IMR-90 (cell line): ENCODE data around the gene CDC42EP3. TPM values are rescaled to one million over a fixed set of nuclear protein-coding genes. Genes with fewer than 3 reads are reported as not detected.

Experiments used
- ATAC-seq: fragments of 200-7000 bp; cut with Tn5 transposase; 2 replicates; pipeline ENCODE4 v1.9.1; 2020; ENCODE audit warnings: low read depth, mild to moderate bottlenecking, moderate library complexity
- BruUV-seq: library from RNA; stranded (reverse); fragments of 400-500 nt; replicated peaks from 2 replicates; lab custom pipeline; 2021; lab: Mats Ljungman, UMichigan
- CTCF ChIA-PET: fragments of 300-600 bp; formaldehyde crosslinking; extraction: SDS; loops from one replicate; lab custom pipeline; 2021; ENCODE audit warnings: antibody characterized with exemption; lab: Yijun Ruan, JAX
- POLR2A ChIA-PET: fragments of 300-600 bp; sonication (Branson Sonifier 250); formaldehyde crosslinking; loops from one replicate; lab custom pipeline; 2022; ENCODE audit warnings: antibody characterized with exemption; ENCODE audit not compliant: unreplicated experiment; lab: Charles Lee
- DNase-seq: peaks from one replicate; pipeline ENCODE4 v3.0.0; 2013
- H2AFZ ChIP-seq: replicated peaks from 2 replicates; pipeline ENCODE3; 2013; ENCODE audit warnings: low read length, mild to moderate bottlenecking; ENCODE audit not compliant: poor library complexity
- H2AK5ac ChIP-seq: 2 replicates; pipeline ENCODE4 v1.6.1; 2013; ENCODE audit warnings: low read depth, low read length, inconsistent platforms
- H2AK9ac ChIP-seq: replicated peaks from 2 replicates; pipeline ENCODE3; 2013; ENCODE audit warnings: mild to moderate bottlenecking, low read depth, low read length, moderate library complexity; ENCODE audit not compliant: poor library complexity
- H2BK120ac ChIP-seq: 2 replicates; pipeline ENCODE4 v1.6.1; 2013; ENCODE audit warnings: low read depth, low read length, inconsistent platforms
- H2BK15ac ChIP-seq: 3 replicates; pipeline ENCODE4 v1.6.1; 2013; ENCODE audit warnings: low read depth, low read length, inconsistent platforms
- H2BK20ac ChIP-seq: 2 replicates; pipeline ENCODE4 v1.6.1; 2013; ENCODE audit warnings: low read depth, mild to moderate bottlenecking, inconsistent platforms, low read length, moderate library complexity
- H2BK5ac ChIP-seq: 2 replicates; pipeline ENCODE4 v1.6.1; 2013; ENCODE audit warnings: mild to moderate bottlenecking, low read depth, low read length, inconsistent platforms; ENCODE audit not compliant: poor library complexity, severe bottlenecking
- H3K14ac ChIP-seq: replicated peaks from 2 replicates; pipeline ENCODE4 v1.6.1; 2013; ENCODE audit warnings: low read depth, low read length, inconsistent platforms
- H3K18ac ChIP-seq: 2 replicates; pipeline ENCODE4 v1.6.1; 2013; ENCODE audit warnings: low read depth, low read length, control low read depth
- H3K23ac ChIP-seq: 2 replicates; pipeline ENCODE4 v1.6.1; 2013; ENCODE audit warnings: low read depth, low read length, inconsistent platforms
- H3K27ac ChIP-seq: 2 replicates; pipeline ENCODE4 v1.5.1; 2013; ENCODE audit warnings: mild to moderate bottlenecking, control low read depth, low read length; ENCODE audit not compliant: insufficient read depth
- H3K27me3 ChIP-seq: 2 replicates; pipeline ENCODE4 v1.6.1; 2013; ENCODE audit warnings: low read length; ENCODE audit not compliant: control insufficient read depth, insufficient read depth
- H3K36me3 ChIP-seq: 2 replicates; pipeline ENCODE4 v1.6.1; 2013; ENCODE audit warnings: low read length, mixed read lengths; ENCODE audit not compliant: control insufficient read depth, insufficient read depth
- H3K4ac ChIP-seq: 2 replicates; pipeline ENCODE4 v1.6.1; 2013; ENCODE audit warnings: low read depth, low read length, inconsistent platforms
- H3K4me1 ChIP-seq: 2 replicates; pipeline ENCODE4 v1.6.1; 2013; ENCODE audit warnings: low read length, mixed read lengths; ENCODE audit not compliant: control insufficient read depth, insufficient read depth
- H3K4me2 ChIP-seq: 2 replicates; pipeline ENCODE4 v1.6.1; 2013; ENCODE audit warnings: low read depth, mild to moderate bottlenecking, control low read depth, low read length, moderate library complexity
- H3K4me3 ChIP-seq: 2 replicates; pipeline ENCODE4 v1.5.1; 2013; ENCODE audit warnings: low read depth, mild to moderate bottlenecking, control low read depth, low read length, moderate library complexity; ENCODE audit not compliant: insufficient read depth
- H3K56ac ChIP-seq: 2 replicates; pipeline ENCODE4 v1.6.1; 2013; ENCODE audit warnings: low read length, inconsistent platforms; ENCODE audit not compliant: insufficient read depth; ENCODE audit errors: extremely low read depth
- H3K79me1 ChIP-seq, 2 experiments: 2 replicates each; pipeline ENCODE4 v1.6.1; 2013; ENCODE audit warnings: low read length in 2 of 2, inconsistent platforms in 1 of 2, low read depth in 1 of 2
- H3K9ac ChIP-seq: 2 replicates; pipeline ENCODE4 v1.6.1; 2013; ENCODE audit warnings: low read depth, low read length, control low read depth
- H3K9me1 ChIP-seq: 2 replicates; pipeline ENCODE4 v1.6.1; 2013; ENCODE audit warnings: low read length, inconsistent platforms; ENCODE audit not compliant: insufficient read depth
- H3K9me3 ChIP-seq: 2 replicates; pipeline ENCODE4 v1.6.1; 2013; ENCODE audit warnings: low read length; ENCODE audit not compliant: control insufficient read depth, insufficient read depth
- H4K20me1 ChIP-seq: 2 replicates; pipeline ENCODE4 v1.6.1; 2013; ENCODE audit warnings: low read length, inconsistent platforms; ENCODE audit not compliant: insufficient read depth
- H4K5ac ChIP-seq: 2 replicates; pipeline ENCODE4 v1.6.1; 2013; ENCODE audit warnings: mild to moderate bottlenecking, low read depth, low read length, control low read depth
- H4K8ac ChIP-seq, 2 experiments: 2 replicates each; pipeline ENCODE4 v1.6.1; 2013; ENCODE audit warnings: low read depth in 2 of 2, low read length in 2 of 2, control low read depth in 1 of 2, inconsistent platforms in 1 of 2
- H4K91ac ChIP-seq: 2 replicates; pipeline ENCODE4 v1.6.1; 2013; ENCODE audit warnings: low read depth, low read length, inconsistent platforms; ENCODE audit not compliant: insufficient read depth
- BHLHE40 ChIP-seq: fragments of 150-350 bp; IDR thresholded peaks from 2 replicates; pipeline ENCODE4 v1.6.1; 2016; ENCODE audit warnings: mild to moderate bottlenecking, low read depth, low read length
- CEBPB ChIP-seq: IDR thresholded peaks from 2 replicates; pipeline ENCODE4 v1.6.1; 2012; ENCODE audit warnings: low read depth, low read length, improper control_type of control experiment
- CHD1 ChIP-seq: IDR thresholded peaks from 2 replicates; pipeline ENCODE4 v1.6.1; 2012; ENCODE audit warnings: low read depth, low read length, improper control_type of control experiment
- CTCF ChIP-seq: conservative IDR thresholded peaks from 2 replicates; pipeline ENCODE4 v1.5.1; 2012; ENCODE audit warnings: mild to moderate bottlenecking, low read depth, low read length, improper control_type of control experiment
- ELK1 ChIP-seq: fragments of 150-350 bp; IDR thresholded peaks from 2 replicates; pipeline ENCODE4 v1.6.1; 2016; ENCODE audit warnings: low read depth, mild to moderate bottlenecking, low read length, moderate library complexity, borderline replicate concordance
- FOS ChIP-seq: fragments of 150-350 bp; IDR thresholded peaks from 2 replicates; pipeline ENCODE4 v1.6.1; 2016; ENCODE audit warnings: low read depth, low read length
- MAFK ChIP-seq: IDR thresholded peaks from 2 replicates; pipeline ENCODE4 v1.6.1; 2012; ENCODE audit warnings: low read depth, low read length, improper control_type of control experiment
- MAZ ChIP-seq: IDR thresholded peaks from 2 replicates; pipeline ENCODE4 v1.6.1; 2012; ENCODE audit warnings: low read depth, mild to moderate bottlenecking, low read length, improper control_type of control experiment, moderate library complexity, borderline replicate concordance
- MXI1 ChIP-seq: IDR thresholded peaks from 2 replicates; pipeline ENCODE4 v1.6.1; 2012; ENCODE audit warnings: low read depth, mild to moderate bottlenecking, low read length, moderate library complexity, borderline replicate concordance
- NFE2L2 ChIP-seq: fragments of 150-350 bp; IDR thresholded peaks from 2 replicates; pipeline ENCODE4 v1.6.1; 2016; ENCODE audit warnings: low read depth, mild to moderate bottlenecking, low read length
- POLR2A ChIP-seq: IDR thresholded peaks from 2 replicates; pipeline ENCODE4 v1.6.1; 2012; ENCODE audit warnings: mild to moderate bottlenecking, low read depth, low read length
- RAD21 ChIP-seq: IDR thresholded peaks from 2 replicates; pipeline ENCODE4 v1.6.1; 2012; ENCODE audit warnings: low read length, improper control_type of control experiment
- RCOR1 ChIP-seq: IDR thresholded peaks from 2 replicates; pipeline ENCODE4 v1.6.1; 2012; ENCODE audit warnings: mild to moderate bottlenecking, low read length, improper control_type of control experiment; ENCODE audit not compliant: insufficient replicate concordance
- RFX5 ChIP-seq: IDR thresholded peaks from 2 replicates; pipeline ENCODE4 v1.8.0; 2012; ENCODE audit warnings: low read depth, mild to moderate bottlenecking, low read length, moderate library complexity
- SMC3 ChIP-seq: fragments of 150-350 bp; IDR thresholded peaks from 2 replicates; pipeline ENCODE4 v1.6.1; 2016; ENCODE audit warnings: low read depth, mild to moderate bottlenecking, antibody characterized with exemption, low read length, moderate library complexity
- WGBS, 2 experiments: methylation state at CpG; one replicate each; pipeline versions ENCODE4 v1.1.5 to v1.1.7; 2013; ENCODE audit warnings: missing lambda C conversion rate in 2 of 2; ENCODE audit not compliant: insufficient read length in 1 of 2; ENCODE audit errors: extremely low coverage in 2 of 2; 5-methylcytosine and 5-hydroxymethylcytosine counted together
- dilution Hi-C: fragments of 300-500 bp; cut with HindIII; formaldehyde crosslinking; loops from one replicate; pipeline ENCODE4 v1.14.3; 2018; ENCODE audit warnings: low sequenced_read_pairs; ENCODE audit not compliant: unreplicated experiment
- in situ Hi-C: fragments of 300-500 bp; cut with MboI; formaldehyde crosslinking; loops from 3 replicates; pipeline ENCODE4 v1.14.3; 2019; ENCODE audit warnings: low sequenced_read_pairs, inconsistent platforms, mixed read lengths
- intact Hi-C: fragments of 100-400 bp; cut with micrococcal nuclease; formaldehyde crosslinking; loops from 2 replicates; pipeline ENCODE4 v1.10.0; 2022
- polyA plus RNA-seq, 3 experiments: library from polyadenylated mRNA; depleted of rRNA; stranded (reverse); fragments of >200 nt; gene quantifications; 2 replicates each; pipeline ENCODE4 v1.2.3, GENCODE V29; 2012; ENCODE audit warnings: low replicate concordance in 1 of 3
- total RNA-seq: library from RNA; depleted of rRNA; stranded (reverse); fragments of >200 nt; gene quantifications from 2 replicates; pipeline ENCODE4 v1.2.3, GENCODE V29; 2012
- TF ChIP-seq, protein P1 (sequence below): fragments of 150-350 bp; IDR thresholded peaks from 2 replicates; pipeline ENCODE4 v1.6.1; 2017; ENCODE audit warnings: mild to moderate bottlenecking, antibody characterized with exemption, low read length, low read depth

CDC42EP3 gene
- total and polyA plus RNA-seq, 2 of the 4 experiments (the other 2 are of a cell fraction), result 167 to 193 TPM

DNA sequence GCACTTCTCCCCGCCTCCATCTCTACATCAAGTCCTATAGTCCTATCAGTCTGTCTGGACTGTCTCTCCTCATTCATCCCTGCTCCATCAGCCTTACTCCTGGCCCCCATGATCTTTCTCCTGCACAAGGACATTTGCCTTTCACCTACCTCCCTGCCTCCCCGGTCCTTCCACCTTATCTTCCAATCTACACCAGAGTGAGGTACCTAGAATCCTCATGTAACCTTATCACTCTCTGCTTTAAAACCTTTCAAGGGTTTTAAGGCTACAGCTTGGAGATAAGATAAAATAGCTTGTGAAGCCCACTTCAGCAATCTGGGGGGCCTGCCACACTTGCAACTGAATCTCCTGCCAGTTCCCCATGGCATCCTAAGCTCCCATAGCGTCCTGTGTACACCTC is 12.8 kb downstream of the CDC42EP3 start:
- TF ChIP-seq RFX5 (no peak), RAD21 (no peak), MAFK (no peak), FOS (no peak), RCOR1 (no peak), BHLHE40 (no peak), SMC3 (no peak), CHD1 (no peak), CEBPB (no peak), ELK1 (no peak), POLR2A (no peak), MXI1 (no peak), CTCF (no peak), NFE2L2 (no peak), MAZ (no peak)
- TF ChIP-seq, protein P1, sequence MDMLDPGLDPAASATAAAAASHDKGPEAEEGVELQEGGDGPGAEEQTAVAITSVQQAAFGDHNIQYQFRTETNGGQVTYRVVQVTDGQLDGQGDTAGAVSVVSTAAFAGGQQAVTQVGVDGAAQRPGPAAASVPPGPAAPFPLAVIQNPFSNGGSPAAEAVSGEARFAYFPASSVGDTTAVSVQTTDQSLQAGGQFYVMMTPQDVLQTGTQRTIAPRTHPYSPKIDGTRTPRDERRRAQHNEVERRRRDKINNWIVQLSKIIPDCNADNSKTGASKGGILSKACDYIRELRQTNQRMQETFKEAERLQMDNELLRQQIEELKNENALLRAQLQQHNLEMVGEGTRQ, result no peak
- H3K27me3 ChIP-seq, result no peaks in the 10 kb centered on the region
- CTCF ChIA-PET, result no interaction called here
- peaks cover 99% of the 10 kb centered on the region for H4K20me1 ChIP-seq
- intact Hi-C loops, result no loop called here
- peak overlapping the region; percentile 45 for H2BK5ac ChIP-seq
- H3K4ac ChIP-seq, result peak overlapping the region; percentile 20; the same call in 1 of the 2 replicates
- H3K9me3 ChIP-seq, result no peaks in the 10 kb centered on the region
- WGBS, 2 experiments, result 100% methylated on average over 1 of the region's 3 CpGs; no CpG with 5 or more reads in 1 of the 2 experiments
- H3K56ac ChIP-seq, result no peak overlapping the region
- peak overlapping the region; percentile 54; the same call in 1 of the 2 replicates for H2AK5ac ChIP-seq
- peaks cover 50% of the 10 kb centered on the region for H3K4me1 ChIP-seq
- no peak overlapping the region for H2BK120ac ChIP-seq
- no peak overlapping the region for H2AK9ac ChIP-seq
- no peak for ATAC-seq
- no peak overlapping the region for H4K5ac ChIP-seq
- no peak overlapping the region for H2AFZ ChIP-seq
- in situ Hi-C loops, result no loop called here
- no peak overlapping the region for H3K4me3 ChIP-seq
- no peak overlapping the region for H4K91ac ChIP-seq
- no peak overlapping the region for H2BK20ac ChIP-seq
- no peak overlapping the region for H3K18ac ChIP-seq
- peak overlapping the region; percentile 26; the same call in 1 of the 2 replicates for H3K14ac ChIP-seq
- H3K23ac ChIP-seq, result peak overlapping the region; percentile 78; the same call in 1 of the 2 replicates
- POLR2A ChIA-PET, result no interaction called here
- BruUV-seq, result no TSS peak
- H2BK15ac ChIP-seq, result peak overlapping the region; percentile 26; the same call in 1 of the 3 replicates
- H3K4me2 ChIP-seq, result peak overlapping the region; percentile 54
- H3K36me3 ChIP-seq, result peaks cover 56% of the 10 kb centered on the region
- H3K9me1 ChIP-seq, result peaks cover 51% of the 10 kb centered on the region
- H4K8ac ChIP-seq, result no peak overlapping the region
- dilution Hi-C loops, result no loop called here
- no peak overlapping the region for H3K9ac ChIP-seq
- no peak overlapping the region for H3K27ac ChIP-seq
- no peak for DNase-seq
- peaks cover 0 to 73% of the 10 kb centered on the region in 2 experiments; a peak in 2 of 4 replicates for H3K79me1 ChIP-seq
